Colonic mucosa (tissue), 4 donors: ENCODE measurements around the gene MINDY4B. TPM values are rescaled to one million over a fixed set of nuclear protein-coding genes. Genes with fewer than 3 reads are reported as not detected.

Experiments used
- DNase-seq: peaks from one replicate; pipeline ENCODE4 v3.0.0-alpha.2; 2020
- H3K27ac ChIP-seq: fragments of 200-600 bp; one replicate; pipeline ENCODE4 v1.8.0; 2021
- H3K27me3 ChIP-seq: fragments of 200-600 bp; one replicate; pipeline ENCODE4 v1.8.0; 2021
- H3K36me3 ChIP-seq: fragments of 200-600 bp; one replicate; pipeline ENCODE4 v1.8.0; 2021
- H3K4me1 ChIP-seq: fragments of 200-600 bp; one replicate; pipeline ENCODE4 v1.8.0; 2021; ENCODE audit warnings: mild to moderate bottlenecking
- H3K4me3 ChIP-seq: fragments of 200-600 bp; one replicate; pipeline ENCODE4 v1.8.0; 2021
- H3K9ac ChIP-seq, 2 donors: one replicate each; pipeline ENCODE4 v1.7.0; 2013; ENCODE audit warnings: control low read depth in 2 of 2, low read depth in 2 of 2, low read length in 2 of 2
- H3K9me3 ChIP-seq: fragments of 200-600 bp; one replicate; pipeline ENCODE4 v1.8.0; 2021
- CTCF ChIP-seq: fragments of 200-600 bp; IDR thresholded peaks from one replicate; pipeline ENCODE4 v1.8.0; 2022; ENCODE audit warnings: antibody characterized with exemption, mild to moderate bottlenecking
- intact Hi-C: fragments of 100-400 bp; cut with DNase I; formaldehyde crosslinking; loops from one replicate; pipeline ENCODE4 v1.14.1; 2022
- total RNA-seq, 2 donors: library from RNA; stranded (reverse); fragmentation: NEBNext Ultra II Directional in 1 of 2; extraction: Animal tissue kit (Norgen Biotek cat#: 25700) in 1 of 2; gene quantifications; one replicate each; pipeline ENCODE4 v1.2.1, GENCODE V29; 2021
- donor health status: healthy.
- donor health status: DM: no; HTN: no; CAD: no.
- donor health status: DM: no; HTN: no; CAD: no.

The MINDY4B gene
- total RNA-seq, 2 donors from 2014 or later: not detected

DNA sequence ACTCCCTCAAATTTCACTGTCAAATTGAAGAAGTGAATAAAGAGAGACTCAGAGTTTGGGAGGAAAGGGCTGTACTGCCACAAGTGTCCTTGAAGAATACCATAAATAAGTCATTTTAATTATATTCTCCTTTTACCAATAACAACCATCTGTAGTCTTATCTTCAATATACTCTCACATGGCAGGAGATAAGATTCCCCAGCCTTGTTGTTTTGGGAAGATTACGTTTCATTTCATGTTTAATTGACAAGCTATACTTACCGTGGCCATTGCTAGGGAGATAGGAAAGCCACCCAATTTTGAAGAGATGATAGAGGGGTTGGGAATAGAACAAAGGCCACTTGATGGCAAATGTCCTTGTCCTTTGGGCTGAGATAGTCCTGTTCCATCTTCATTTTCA, 2.3 kb downstream of the MINDY4B start:
- no peaks in the 10 kb centered on the region for H3K4me1 ChIP-seq
- TF ChIP-seq CTCF: no peak
- no peak overlapping the region for H3K4me3 ChIP-seq
- H3K9ac ChIP-seq: no peak overlapping the region
- DNase-seq: no peak
- H3K9me3 ChIP-seq: no peaks in the 10 kb centered on the region
- H3K36me3 ChIP-seq: no peaks in the 10 kb centered on the region
- intact Hi-C loops: no loop called here
- H3K27ac ChIP-seq: no peak overlapping the region
- H3K27me3 ChIP-seq: no peaks in the 10 kb centered on the region

DNA sequence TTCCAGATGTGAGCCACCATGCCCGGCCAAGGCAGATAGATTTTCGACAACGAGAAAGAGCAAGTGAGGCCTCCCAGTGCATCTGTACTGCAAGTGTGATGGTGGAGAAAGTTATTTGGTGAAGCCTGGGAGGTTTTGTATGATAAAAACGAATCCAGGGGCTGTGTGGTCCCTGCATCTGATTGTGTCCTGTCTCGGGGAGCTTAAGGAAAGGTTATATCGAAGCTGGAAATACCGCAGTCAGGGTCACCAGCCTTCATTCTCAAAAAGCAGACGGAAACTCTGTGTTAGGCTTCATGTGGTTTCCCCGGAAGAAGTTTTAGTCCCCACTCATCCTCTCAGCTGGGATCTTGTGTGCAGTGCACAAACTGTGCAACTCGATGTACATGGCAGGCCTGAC, 3.4 kb downstream of the MINDY4B start:
- H3K4me1 ChIP-seq: no peaks in the 10 kb centered on the region
- no peaks in the 10 kb centered on the region for H3K36me3 ChIP-seq
- H3K27ac ChIP-seq: no peak overlapping the region
- no peak for DNase-seq
- intact Hi-C loops: no loop called here
- no peak overlapping the region for H3K4me3 ChIP-seq
- H3K27me3 ChIP-seq: no peaks in the 10 kb centered on the region
- TF ChIP-seq CTCF: no peak
- H3K9me3 ChIP-seq: no peaks in the 10 kb centered on the region
- no peak overlapping the region for H3K9ac ChIP-seq

- Histone ChIP-seq H3K27me3 (no peaks in the 10 kb centered on the region), H3K9me3 (no peaks in the 10 kb centered on the region), H3K4me1 (no peaks in the 10 kb centered on the region), H3K36me3 (no peaks in the 10 kb centered on the region), H3K27ac (no peak overlapping the region), H3K4me3 (no peak overlapping the region), H3K9ac (no peak overlapping the region)
- intact Hi-C loops: no loop called here
- TF ChIP-seq CTCF: no peak
- no peak for DNase-seq
Observed at GRCh38 chr3:150899141-150899540, 6.1 kb downstream of the MINDY4B start.

- no peak for TF ChIP-seq CTCF
- intact Hi-C loops: no loop called here
- H3K27ac ChIP-seq: no peak overlapping the region
Observed at GRCh38 chr3:150898046-150898754, 7.0 kb downstream of the MINDY4B start.

GRCh38 chr3:150897592-150897991, 7.6 kb downstream of the MINDY4B start:
- Histone ChIP-seq H3K4me1 (no peaks in the 10 kb centered on the region), H3K4me3 (no peak overlapping the region), H3K36me3 (no peaks in the 10 kb centered on the region), H3K9ac (no peak overlapping the region), H3K9me3 (no peaks in the 10 kb centered on the region), H3K27ac (no peak overlapping the region), H3K27me3 (no peaks in the 10 kb centered on the region)
- intact Hi-C loops: no loop called here
- no peak for TF ChIP-seq CTCF
- DNase-seq: no peak

More at GRCh38 chr3:150898046-150898754, 7.0 kb downstream of the MINDY4B start:
- Histone ChIP-seq H3K27me3 (no peaks in the 10 kb centered on the region), H3K9ac (no peak overlapping the region), H3K4me3 (no peak overlapping the region), H3K4me1 (no peaks in the 10 kb centered on the region), H3K36me3 (no peaks in the 10 kb centered on the region), H3K9me3 (no peaks in the 10 kb centered on the region)
- no peak for DNase-seq
